ENCODE measurements around the gene AGPAT2.

Gene AGPAT2

DNA sequence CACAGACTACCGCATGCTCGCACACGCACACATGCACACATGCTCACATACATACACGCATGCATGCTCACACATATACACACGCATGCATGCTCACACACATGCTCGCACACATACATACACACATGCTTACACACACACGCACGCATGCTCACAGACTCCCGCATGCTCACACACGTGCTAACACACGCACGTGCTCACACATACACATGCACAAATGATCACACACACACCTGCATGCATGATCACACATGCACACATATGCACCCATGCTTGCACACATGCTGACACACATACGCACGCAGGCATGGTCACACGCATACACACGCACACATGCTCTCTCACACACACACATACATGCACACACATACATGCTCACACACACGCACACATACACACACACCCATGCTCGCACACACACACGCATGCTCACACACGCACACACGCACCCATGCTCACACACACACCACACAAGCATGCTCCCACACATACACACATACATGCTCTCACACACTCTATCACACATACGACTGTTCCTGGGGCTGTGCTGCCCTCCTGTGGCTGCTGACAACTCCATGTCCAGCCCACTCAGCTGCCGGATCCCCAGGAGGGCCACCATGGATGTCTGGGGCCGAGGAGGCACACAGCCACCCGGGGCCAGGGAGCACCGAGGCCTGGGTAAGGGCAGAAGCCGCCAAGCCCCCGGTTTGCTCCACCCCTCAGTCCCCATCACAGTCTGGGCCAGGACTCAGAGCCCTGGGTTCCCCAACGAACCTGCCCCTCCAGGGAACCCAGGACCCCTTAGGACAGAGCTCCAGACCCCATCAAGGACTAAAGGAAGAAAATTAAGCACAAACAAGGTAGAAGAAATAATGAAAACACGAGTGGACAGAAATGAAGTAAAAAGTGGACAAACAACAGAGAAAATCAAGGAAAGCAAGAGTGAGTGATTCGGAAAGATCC lies 55.9 kb downstream of the AGPAT2 start:
- TF ChIP-seq SIN3A (IDR thresholded peaks at IDR 0.05; ENCODE audit: borderline replicate concordance, insufficient read depth, low read length) (no peak), TAF1 (IDR thresholded peaks at IDR 0.05; ENCODE audit: borderline replicate concordance, insufficient read depth, low read length) (no peak), POLR2AphosphoS5 (IDR thresholded peaks at IDR 0.05; ENCODE audit: low read depth, low read length) (no peak)
- TF ChIP-seq, protein P1, sequence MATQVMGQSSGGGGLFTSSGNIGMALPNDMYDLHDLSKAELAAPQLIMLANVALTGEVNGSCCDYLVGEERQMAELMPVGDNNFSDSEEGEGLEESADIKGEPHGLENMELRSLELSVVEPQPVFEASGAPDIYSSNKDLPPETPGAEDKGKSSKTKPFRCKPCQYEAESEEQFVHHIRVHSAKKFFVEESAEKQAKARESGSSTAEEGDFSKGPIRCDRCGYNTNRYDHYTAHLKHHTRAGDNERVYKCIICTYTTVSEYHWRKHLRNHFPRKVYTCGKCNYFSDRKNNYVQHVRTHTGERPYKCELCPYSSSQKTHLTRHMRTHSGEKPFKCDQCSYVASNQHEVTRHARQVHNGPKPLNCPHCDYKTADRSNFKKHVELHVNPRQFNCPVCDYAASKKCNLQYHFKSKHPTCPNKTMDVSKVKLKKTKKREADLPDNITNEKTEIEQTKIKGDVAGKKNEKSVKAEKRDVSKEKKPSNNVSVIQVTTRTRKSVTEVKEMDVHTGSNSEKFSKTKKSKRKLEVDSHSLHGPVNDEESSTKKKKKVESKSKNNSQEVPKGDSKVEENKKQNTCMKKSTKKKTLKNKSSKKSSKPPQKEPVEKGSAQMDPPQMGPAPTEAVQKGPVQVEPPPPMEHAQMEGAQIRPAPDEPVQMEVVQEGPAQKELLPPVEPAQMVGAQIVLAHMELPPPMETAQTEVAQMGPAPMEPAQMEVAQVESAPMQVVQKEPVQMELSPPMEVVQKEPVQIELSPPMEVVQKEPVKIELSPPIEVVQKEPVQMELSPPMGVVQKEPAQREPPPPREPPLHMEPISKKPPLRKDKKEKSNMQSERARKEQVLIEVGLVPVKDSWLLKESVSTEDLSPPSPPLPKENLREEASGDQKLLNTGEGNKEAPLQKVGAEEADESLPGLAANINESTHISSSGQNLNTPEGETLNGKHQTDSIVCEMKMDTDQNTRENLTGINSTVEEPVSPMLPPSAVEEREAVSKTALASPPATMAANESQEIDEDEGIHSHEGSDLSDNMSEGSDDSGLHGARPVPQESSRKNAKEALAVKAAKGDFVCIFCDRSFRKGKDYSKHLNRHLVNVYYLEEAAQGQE (IDR thresholded peaks at IDR 0.05; ENCODE audit: insufficient read depth in 1 of 2, low read depth in 2 of 2, low read length in 2 of 2): no peak

DNA sequence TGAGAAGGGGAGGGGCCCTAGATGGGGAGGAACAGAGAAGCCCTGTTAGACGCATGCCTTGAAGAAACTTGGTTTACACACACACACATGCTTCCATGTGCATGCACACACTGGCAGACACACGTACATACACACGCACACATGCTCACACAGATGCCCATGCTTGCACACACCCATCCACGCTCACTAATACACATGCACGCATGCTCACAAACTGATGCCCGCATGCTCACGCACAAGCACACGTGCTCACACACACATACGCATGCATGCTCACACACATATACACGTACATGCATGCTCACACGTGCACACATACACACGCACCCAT lies 56.6 kb downstream of the AGPAT2 start:
- TF ChIP-seq TAF1 (IDR thresholded peaks at IDR 0.05; ENCODE audit: borderline replicate concordance, insufficient read depth, low read length) (no peak), SIN3A (IDR thresholded peaks at IDR 0.05; ENCODE audit: borderline replicate concordance, insufficient read depth, low read length) (no peak), POLR2AphosphoS5 (IDR thresholded peaks at IDR 0.05; ENCODE audit: low read depth, low read length) (no peak), FOXP2 (optimal IDR thresholded peaks at IDR 0.05; ENCODE audit: borderline replicate concordance, extremely low read depth, extremely low read length, insufficient read depth) (no peak)
- TF ChIP-seq, protein P1 (IDR thresholded peaks at IDR 0.05; ENCODE audit: insufficient read depth in 1 of 2, low read depth in 2 of 2, low read length in 2 of 2): no peak

DNA sequence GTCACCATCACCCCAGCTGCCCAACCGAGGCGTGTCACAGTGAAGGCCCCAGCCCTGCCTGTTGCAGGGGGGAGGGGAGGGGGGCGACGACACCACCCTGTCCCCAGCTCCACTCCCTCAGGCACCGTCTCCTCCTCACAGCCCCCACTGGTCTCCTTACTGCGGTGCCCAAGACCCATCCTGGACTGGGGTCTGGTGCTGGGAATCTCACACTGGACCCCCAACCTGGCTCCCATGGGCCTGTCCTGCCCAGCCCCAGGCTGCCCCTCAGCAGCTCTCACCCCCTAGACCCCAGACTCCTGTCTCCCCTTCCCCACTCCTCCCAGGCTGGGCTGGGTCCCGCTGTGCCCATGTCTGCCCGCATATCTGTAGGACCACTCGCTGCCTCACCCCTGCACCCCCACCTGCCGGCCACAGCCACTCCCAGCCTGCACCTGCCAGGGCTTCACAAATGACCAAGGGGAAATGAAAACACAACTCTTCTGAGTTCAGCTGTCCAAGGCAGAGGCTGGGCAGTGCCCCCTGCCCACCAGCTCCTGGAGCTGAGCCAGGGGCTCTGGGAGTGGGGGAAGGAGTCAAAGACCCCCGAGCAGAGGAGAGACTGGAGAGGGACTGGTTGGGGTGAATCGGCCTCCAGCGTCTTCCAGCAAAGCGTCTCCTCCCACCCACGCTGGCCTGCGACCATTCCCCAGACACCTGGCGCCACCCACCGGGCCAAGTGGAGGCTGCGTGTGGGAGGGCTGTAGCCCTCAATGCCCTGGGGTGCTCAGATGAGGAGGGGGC lies 57.2 kb downstream of the AGPAT2 start:
- TF ChIP-seq, protein P1 (IDR thresholded peaks at IDR 0.05; ENCODE audit: insufficient read depth in 1 of 2, low read depth in 2 of 2, low read length in 2 of 2): no peak
- TF ChIP-seq POLR2AphosphoS5 (IDR thresholded peaks at IDR 0.05; ENCODE audit: low read depth, low read length) (no peak), SIN3A (IDR thresholded peaks at IDR 0.05; ENCODE audit: borderline replicate concordance, insufficient read depth, low read length) (no peak), TAF1 (IDR thresholded peaks at IDR 0.05; ENCODE audit: borderline replicate concordance, insufficient read depth, low read length) (no peak), FOXP2 (optimal IDR thresholded peaks at IDR 0.05; ENCODE audit: borderline replicate concordance, extremely low read depth, extremely low read length, insufficient read depth) (no peak)

DNA sequence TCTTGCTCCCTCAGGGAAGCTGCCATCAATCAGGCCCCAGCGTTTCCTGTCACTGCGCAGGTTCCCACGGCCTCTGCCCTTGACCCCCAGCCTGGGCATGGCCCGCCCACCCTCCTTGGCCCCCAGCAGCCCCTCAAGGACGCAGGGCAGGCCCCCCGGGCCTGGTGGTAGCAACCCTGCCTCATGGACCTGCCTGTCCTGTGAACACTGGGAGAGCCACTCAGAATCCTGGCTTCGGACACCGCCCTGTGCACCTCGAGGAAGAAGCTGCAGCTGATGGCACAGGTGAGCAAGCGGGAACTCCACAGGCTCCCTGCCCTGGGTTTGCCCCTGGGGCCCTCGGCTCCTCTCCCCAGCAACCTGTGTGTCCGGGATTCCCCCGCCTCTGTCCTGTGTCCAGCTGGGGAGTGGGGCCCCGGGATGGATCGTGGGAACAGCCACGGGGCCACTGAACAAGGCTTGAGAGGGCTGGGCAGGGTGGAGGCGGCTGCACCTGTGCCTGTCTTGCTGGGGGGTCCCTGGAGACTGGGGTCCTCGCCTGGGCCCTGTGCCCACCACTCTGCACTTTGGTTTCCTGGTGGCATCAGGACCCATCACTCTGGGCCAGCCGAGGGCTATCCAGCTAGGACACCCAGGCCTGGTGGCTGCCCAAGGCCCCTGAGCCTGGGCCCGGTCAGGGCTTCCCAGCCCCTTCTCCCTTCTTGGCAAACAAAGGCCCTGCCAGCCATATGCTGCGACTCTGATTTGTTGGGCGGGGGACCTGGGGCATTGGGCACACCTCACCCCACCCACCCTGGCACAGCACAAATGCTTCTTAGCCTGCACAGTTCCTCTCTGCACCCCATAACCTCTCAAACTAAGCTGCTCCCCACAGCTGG lies 58.0 kb downstream of the AGPAT2 start:
- TF ChIP-seq TAF1 (IDR thresholded peaks at IDR 0.05; ENCODE audit: borderline replicate concordance, insufficient read depth, low read length) (no peak), SIN3A (IDR thresholded peaks at IDR 0.05; ENCODE audit: borderline replicate concordance, insufficient read depth, low read length) (no peak), POLR2AphosphoS5 (IDR thresholded peaks at IDR 0.05; ENCODE audit: low read depth, low read length) (no peak), FOXP2 (optimal IDR thresholded peaks at IDR 0.05; ENCODE audit: borderline replicate concordance, extremely low read depth, extremely low read length, insufficient read depth) (no peak)
- TF ChIP-seq, protein P1 (IDR thresholded peaks at IDR 0.05; ENCODE audit: insufficient read depth in 1 of 2, low read depth in 2 of 2, low read length in 2 of 2): no peak

Data from PFSK-1 (cell line).